GM18502 (cell line): ENCODE data around the gene FMO5.
"Not testable (repeated sequence)": the region's sequence is repeated elsewhere in the genome, so short reads cannot be mapped to it uniquely, and the experiment has no call there.

Experiments used
- ATAC-seq: cut with Tn5 transposase; IDR thresholded peaks from one replicate; pipeline ENCODE4 v1.9.1; 2021; ENCODE audit warnings: mild to moderate bottlenecking; ENCODE audit not compliant: unreplicated experiment, poor library complexity

Gene FMO5

GRCh38 chr1:147240131-147240721 is 15.1 kb upstream of the FMO5 start:
- not testable (repeated sequence) for ATAC-seq

- no peak for ATAC-seq
Observed at GRCh38 chr1:147238925-147239820, 14.0 kb upstream of the FMO5 start.

DNA sequence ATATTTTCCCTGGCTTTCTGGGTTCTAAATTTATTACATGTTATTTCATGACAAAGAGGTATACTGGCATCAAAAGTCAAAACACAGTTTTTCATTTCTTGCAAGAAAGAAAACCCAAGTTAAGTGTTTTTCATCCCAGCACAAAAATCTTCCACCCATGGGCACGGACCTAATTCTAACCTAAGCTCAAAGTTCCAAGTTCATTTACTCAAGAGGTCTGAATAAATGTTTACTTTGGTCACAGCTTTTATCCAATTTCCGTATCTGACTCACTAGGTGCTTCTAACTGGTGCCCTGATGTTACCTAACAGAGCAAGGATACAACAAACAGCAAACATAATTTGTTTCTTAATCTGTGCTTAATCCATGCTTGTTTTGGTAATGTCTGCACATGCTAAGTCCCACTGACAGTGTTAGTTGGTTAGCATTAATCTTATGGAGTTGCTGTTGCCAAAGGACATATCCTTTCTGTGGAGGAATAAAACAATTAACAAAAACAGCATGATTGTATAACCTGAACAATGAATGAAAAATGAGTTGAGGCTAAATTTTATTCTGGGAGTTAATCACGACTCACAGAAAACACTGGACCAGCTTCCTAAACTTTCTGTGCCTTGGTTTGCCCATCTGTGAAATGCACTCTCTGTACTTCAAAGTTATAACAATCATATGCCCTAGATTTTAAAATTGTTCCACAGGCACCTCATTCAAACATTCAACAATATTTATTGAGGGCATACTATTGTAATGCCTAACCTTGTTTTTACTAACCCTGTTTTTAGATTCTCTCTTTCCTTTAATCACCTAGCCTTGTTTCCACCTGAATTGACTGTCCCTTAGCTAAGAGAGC is 13.1 kb upstream of the FMO5 start:
- no peak for ATAC-seq

DNA sequence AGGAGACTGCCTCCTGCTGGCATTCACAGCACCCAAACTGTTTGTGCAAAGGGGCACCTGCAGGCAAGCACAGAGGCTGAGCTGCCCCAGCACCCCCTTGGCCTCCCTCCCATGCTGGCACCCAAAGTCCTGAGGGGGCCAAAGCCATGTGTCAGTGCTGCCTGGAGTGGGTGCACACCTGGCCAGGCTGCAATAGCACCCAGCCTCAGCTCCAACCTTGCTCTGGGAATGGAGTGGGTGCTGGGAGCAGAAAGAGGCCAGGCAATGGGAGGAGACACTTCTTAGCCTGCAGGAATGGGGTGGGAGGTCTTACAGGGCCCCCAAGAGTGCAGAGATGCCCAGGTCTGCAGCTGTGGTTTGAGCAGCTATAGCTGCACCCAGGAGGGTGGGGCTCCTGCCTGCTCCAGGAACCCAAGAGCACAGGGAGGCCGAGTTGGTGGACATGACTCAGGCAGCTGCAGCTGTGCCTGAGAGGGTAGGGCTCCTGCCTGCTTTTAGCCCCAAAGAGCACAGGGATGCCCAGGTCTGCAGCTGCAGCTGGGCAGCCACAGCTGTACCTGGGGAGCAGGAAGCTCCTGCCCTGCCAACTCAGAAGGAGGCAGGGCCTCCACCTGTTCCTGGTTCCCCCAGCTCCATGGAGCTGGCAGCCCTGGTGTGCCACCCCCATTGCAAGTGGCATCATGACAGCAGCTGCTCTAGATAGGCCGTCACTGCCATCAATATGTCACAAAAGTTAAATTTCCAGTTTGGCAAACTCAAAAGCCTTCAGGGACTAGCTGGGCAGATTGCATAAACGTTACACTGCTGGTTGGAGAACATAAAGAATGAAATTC is 12.0 kb upstream of the FMO5 start:
- ATAC-seq: no peak

- ATAC-seq: no peak
Observed at GRCh38 chr1:147236448-147236847, 11.3 kb upstream of the FMO5 start.

- no peak for ATAC-seq
Observed at GRCh38 chr1:147235822-147236221, 10.7 kb upstream of the FMO5 start.

DNA sequence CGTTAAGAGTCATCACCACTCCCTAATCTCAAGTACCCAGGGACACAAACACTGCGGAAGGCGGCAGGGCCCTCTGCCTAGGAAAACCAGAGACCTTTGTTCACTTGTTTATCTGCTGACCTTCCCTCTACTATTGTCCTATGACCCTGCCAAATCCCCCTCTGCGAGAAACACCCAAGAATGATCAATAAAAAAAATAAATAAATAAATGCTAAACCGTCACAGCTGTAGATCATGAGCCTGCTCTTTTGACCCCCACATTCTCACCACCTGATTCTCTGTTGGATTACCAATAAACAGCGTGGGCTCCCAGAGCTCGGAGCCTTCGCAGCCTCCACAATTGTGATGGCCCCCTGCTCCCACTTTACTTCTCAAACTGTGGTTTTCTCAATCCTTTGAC is 8.8 kb upstream of the FMO5 start:
- not testable (repeated sequence) for ATAC-seq

DNA sequence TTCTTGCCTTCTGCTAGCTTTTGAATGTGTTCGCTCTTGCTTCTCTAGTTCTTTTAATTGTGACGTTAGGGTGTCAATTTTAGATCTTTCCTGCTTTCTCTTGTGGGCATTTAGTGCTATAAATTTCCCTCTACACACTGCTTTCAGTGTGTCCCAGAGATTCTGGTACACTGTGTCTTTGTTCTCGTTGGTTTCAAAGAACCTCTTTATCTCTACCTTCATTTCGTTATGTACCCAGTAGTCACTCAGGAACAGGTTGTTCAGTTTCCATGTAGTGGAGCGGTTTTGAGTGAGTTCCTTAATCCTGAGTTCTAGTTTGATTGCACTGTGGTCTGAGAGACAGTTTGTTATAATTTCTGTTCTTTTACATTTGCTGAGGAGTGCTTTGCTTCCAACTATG is 5.9 kb upstream of the FMO5 start:
- ATAC-seq: not testable (repeated sequence)

- no peak for ATAC-seq
Observed at GRCh38 chr1:147223740-147224615, 1.2 kb downstream of the FMO5 start.

GRCh38 chr1:147218606-147219005 is 6.5 kb downstream of the FMO5 start:
- no peak for ATAC-seq

DNA sequence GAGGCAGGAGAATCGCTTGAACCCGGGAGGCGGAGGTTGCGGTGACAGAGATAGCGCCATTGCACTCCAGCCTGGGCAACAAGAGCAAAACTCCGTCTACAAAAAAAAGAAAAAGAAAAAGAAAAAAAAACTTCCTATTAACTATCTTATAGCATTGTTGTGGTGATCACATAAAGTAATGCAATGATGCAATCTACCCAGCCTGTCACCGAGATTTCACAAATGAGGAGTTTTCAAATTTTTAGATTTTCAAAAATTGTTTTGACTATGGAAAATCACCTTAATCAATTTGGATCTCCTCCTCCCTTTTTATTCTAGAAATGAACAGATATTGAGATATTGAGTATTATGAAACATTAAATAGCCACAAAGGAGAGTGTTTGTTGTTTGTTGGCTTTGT is 8.0 kb downstream of the FMO5 start:
- no peak for ATAC-seq

DNA sequence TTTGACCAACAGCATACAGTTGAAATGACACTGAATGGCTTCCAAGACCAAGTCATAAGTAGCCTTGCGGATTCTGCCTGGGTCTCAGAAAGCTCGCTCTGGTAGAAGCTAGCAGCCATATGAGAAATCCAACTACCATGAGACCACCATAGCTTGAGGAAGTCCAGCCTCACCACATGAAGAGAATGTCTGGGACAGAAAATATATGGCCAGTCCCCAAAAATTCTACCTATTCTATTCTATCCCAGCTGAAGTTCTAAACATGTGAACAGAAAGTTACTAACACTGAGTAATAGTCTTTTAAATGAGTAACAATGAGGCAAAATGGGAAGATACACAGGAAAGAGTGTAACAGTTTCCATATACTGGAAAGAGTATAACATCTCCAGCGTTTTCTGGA is 9.0 kb downstream of the FMO5 start:
- no peak for ATAC-seq

DNA sequence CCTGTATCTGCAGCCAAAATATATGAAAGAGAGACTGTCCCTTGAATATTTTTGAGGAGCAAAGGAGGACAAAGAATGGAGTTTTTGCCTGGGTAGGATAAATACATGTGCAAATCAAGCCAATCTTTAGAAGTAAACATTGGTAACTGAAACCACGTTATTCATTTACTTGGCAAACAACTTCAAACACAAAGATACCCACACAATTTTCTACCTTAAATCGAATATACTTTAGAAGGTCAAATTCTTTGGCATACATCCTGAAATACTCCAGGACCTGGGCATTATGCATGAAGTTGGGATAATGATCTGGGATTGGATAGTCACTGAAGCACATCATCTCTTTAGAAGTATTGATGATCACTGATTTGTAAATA is 9.6 kb downstream of the FMO5 start:
- ATAC-seq: no peak

GRCh38 chr1:147214842-147215539 is 10.1 kb downstream of the FMO5 start:
- no peak for ATAC-seq

GRCh38 chr1:147214325-147214724 is 10.8 kb downstream of the FMO5 start:
- no peak for ATAC-seq

DNA sequence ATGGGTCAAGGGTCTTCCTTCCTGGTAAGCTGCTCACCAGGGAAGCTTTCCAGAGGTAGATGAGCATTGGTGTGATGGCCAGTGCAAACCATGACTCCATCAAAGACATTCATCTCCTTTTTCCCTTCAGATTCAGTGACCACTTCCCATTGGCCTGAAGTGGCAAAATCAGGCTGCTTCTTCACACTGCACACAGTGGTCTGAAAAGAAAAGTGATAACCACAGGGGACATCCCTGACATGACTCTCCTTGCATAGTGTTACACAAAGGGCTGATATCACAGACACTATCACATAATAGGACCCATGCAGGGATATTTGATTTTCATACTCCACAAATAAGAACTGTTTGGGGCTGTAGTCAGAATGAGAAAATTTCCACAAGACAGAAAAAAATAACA is 11.9 kb downstream of the FMO5 start:
- ATAC-seq: no peak

GRCh38 chr1:147211577-147211976 is 13.6 kb downstream of the FMO5 start:
- no peak for ATAC-seq

- ATAC-seq: no peak
Observed at GRCh38 chr1:147210987-147211386, 14.2 kb downstream of the FMO5 start.
